Tibial artery (tissue), 4 donors: ENCODE measurements around the gene UBLCP1.
"Not testable (repeated sequence)": the region's sequence is repeated elsewhere in the genome, so short reads cannot be mapped to it uniquely, and the experiment has no call there.

Source experiments
- DNase-seq, 2 donors: peaks; one replicate each; pipeline ENCODE4 v3.0.0-alpha.2; 2019
- H3K27ac ChIP-seq, 2 donors: fragments of 200-600 bp; sonication (generic) in 1 of 2; 1 replicate in 1 of 2; 2 replicates in 1 of 2; pipeline ENCODE4 v1.5.1; 2018 to 2019; ENCODE audit warnings: mild to moderate bottlenecking in 1 of 2
- H3K27me3 ChIP-seq, 2 donors: fragments of 200-600 bp; sonication (generic) in 1 of 2; one replicate each; pipeline versions ENCODE4 v1.5.1 to v1.6.0; 2016 to 2019
- H3K36me3 ChIP-seq, 3 donors: fragments of 200-600 bp; sonication (generic) in 2 of 3; one replicate each; pipeline ENCODE4 v1.5.1; 2016 to 2019; ENCODE audit warnings: mild to moderate bottlenecking in 2 of 3
- H3K4me1 ChIP-seq, 4 donors: fragments of 200-600 bp; sonication (generic) in 2 of 4; 1 replicate in 3 of 4; 2 replicates in 1 of 4; pipeline ENCODE4 v1.5.1; 2016 to 2019
- H3K4me3 ChIP-seq, 2 donors: fragments of 200-600 bp; sonication (generic) in 1 of 2; 1 replicate in 1 of 2; 2 replicates in 1 of 2; pipeline ENCODE4 v1.5.1; 2018 to 2019; ENCODE audit warnings: mild to moderate bottlenecking in 2 of 2
- H3K9me3 ChIP-seq, 3 donors: fragments of 200-600 bp; sonication (generic) in 1 of 3; one replicate each; pipeline ENCODE4 v1.5.1; 2016 to 2019
- intact Hi-C: fragments of 100-400 bp; cut with DNase I; formaldehyde crosslinking; loops from one replicate; pipeline ENCODE4 v1.15.0; 2023; ENCODE audit warnings: low total_unique reads
- TF ChIP-seq, protein P1 (sequence below), 2 experiments: fragments of 200-600 bp in 1 of 2; fragments of 450-650 bp in 1 of 2; IDR thresholded peaks; one replicate each; pipeline ENCODE4 v1.5.1; 2017 to 2019; ENCODE audit warnings: antibody characterized with exemption in 2 of 2, mild to moderate bottlenecking in 1 of 2, moderate library complexity in 1 of 2

UBLCP1 gene

DNA sequence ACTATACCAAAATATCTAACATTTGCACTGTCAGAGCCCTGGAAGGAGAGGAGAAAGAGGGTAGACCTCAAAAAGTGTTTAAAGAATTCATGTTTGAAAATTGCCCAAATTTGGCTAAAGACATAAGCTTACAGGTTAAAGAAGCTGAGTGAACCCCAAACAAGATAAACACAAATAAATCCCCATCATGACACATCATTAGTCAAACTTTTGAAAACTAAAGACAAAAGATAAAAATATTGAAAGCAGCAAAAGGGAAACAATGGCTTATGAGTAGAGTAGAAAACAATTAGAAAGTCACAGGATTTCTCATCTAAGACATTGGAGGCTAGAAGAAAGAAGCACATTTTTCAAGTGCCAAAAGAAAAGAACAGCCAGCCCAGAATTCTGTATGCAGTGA is 6.1 kb upstream of the UBLCP1 start:
- H3K4me1 ChIP-seq = no peaks in the 10 kb centered on the region
- TF ChIP-seq, protein P1, sequence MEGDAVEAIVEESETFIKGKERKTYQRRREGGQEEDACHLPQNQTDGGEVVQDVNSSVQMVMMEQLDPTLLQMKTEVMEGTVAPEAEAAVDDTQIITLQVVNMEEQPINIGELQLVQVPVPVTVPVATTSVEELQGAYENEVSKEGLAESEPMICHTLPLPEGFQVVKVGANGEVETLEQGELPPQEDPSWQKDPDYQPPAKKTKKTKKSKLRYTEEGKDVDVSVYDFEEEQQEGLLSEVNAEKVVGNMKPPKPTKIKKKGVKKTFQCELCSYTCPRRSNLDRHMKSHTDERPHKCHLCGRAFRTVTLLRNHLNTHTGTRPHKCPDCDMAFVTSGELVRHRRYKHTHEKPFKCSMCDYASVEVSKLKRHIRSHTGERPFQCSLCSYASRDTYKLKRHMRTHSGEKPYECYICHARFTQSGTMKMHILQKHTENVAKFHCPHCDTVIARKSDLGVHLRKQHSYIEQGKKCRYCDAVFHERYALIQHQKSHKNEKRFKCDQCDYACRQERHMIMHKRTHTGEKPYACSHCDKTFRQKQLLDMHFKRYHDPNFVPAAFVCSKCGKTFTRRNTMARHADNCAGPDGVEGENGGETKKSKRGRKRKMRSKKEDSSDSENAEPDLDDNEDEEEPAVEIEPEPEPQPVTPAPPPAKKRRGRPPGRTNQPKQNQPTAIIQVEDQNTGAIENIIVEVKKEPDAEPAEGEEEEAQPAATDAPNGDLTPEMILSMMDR (IDR thresholded peaks at IDR 0.05) = no peak
- no peak overlapping the region for H3K27ac ChIP-seq
- DNase-seq = no peak
- intact Hi-C loops = no loop called here
- no peaks in the 10 kb centered on the region for H3K36me3 ChIP-seq
- H3K9me3 ChIP-seq = no peaks in the 10 kb centered on the region
- H3K27me3 ChIP-seq = peaks cover 0 to 21% of the 10 kb centered on the region in 2 donors
- H3K4me3 ChIP-seq = no peak overlapping the region

- Histone ChIP-seq H3K4me3 (no peak overlapping the region), H3K9me3 (no peaks in the 10 kb centered on the region), H3K4me1 (peaks cover 0 to 3% (median 0%) of the 10 kb centered on the region in 4 donors), H3K27me3 (peaks cover 0 to 21% of the 10 kb centered on the region in 2 donors), H3K27ac (no peak overlapping the region), H3K36me3 (no peaks in the 10 kb centered on the region)
- no peak for DNase-seq
- TF ChIP-seq, protein P1 (IDR thresholded peaks at IDR 0.05) = no peak
- intact Hi-C loops = no loop called here
Measured at GRCh38 chr5:159257629-159258283, 5.3 kb upstream of the UBLCP1 start.

DNA sequence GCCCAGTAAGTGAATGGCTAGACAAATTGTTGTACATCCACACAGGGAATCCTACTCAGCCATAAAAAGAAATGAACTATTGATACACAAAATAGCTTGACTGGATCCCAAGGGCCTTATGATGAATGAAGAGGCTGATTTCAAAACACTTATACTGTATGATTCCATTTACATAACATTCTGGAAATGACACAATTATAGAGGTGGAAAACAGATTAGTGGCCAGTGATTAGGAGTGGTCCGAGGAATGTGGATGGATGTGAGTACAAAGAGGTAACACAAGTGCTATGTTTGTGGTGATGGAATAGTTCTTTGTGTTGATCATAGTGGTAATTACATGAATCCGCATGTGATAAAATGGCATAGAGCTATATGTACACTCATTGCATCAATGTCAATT is 4.7 kb upstream of the UBLCP1 start:
- Histone ChIP-seq H3K9me3 (no peaks in the 10 kb centered on the region), H3K27me3 (peaks cover 0 to 21% of the 10 kb centered on the region in 2 donors), H3K4me3 (no peak overlapping the region), H3K4me1 (peaks cover 0 to 3% (median 0%) of the 10 kb centered on the region in 4 donors), H3K36me3 (no peaks in the 10 kb centered on the region), H3K27ac (no peak overlapping the region)
- intact Hi-C loops = no loop called here
- no peak for DNase-seq
- TF ChIP-seq, protein P1 (IDR thresholded peaks at IDR 0.05) = no peak

DNA sequence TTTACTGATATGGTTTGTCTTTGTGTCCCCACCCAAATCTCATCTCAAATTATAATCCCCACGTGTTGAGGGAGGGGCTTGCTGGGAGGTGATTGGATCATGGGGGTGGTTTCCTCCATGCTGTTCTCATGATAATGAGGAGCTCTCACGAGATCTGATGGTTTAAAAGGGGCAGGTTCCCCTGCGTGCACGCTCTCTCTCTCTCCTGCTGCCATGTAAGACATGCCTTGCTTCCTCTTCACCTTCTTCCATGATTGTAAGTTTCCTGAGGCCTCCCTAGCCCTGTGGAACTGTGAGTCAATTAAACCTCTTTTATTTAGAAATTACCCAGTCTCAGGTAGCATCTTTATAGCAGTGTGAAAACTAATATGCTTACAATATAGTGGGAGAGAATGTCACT is 2.9 kb upstream of the UBLCP1 start:
- intact Hi-C loops = loop anchor here (2.0 kb wide), 1 partner anchor 49 kb away; no protein-coding TSS in a partner anchor
- not testable (repeated sequence) for H3K4me3 ChIP-seq, H3K27ac ChIP-seq, DNase-seq, H3K36me3 ChIP-seq, H3K9me3 ChIP-seq
- H3K4me1 ChIP-seq = peaks cover 0 to 18% (median 3%) of the 10 kb centered on the region in 4 donors
- H3K27me3 ChIP-seq = peaks cover 0 to 12% of the 10 kb centered on the region in 2 donors

GRCh38 chr5:159262472-159262858 is 625 bp upstream of the UBLCP1 start:
- intact Hi-C loops = no loop called here
- H3K9me3 ChIP-seq = no peaks in the 10 kb centered on the region
- peak overlapping the region; percentile 74 to 96 for H3K4me3 ChIP-seq
- H3K36me3 ChIP-seq = peaks cover 0 to 3% (median 0%) of the 10 kb centered on the region in 3 donors
- no peak for DNase-seq
- no peaks in the 10 kb centered on the region for H3K27me3 ChIP-seq
- H3K27ac ChIP-seq = peak overlapping the region; percentile 79 to 87
- TF ChIP-seq, protein P1 (IDR thresholded peaks at IDR 0.05) = no peak
- peaks cover 0 to 18% (median 3%) of the 10 kb centered on the region in 4 donors for H3K4me1 ChIP-seq

- no peaks in the 10 kb centered on the region for H3K27me3 ChIP-seq
- no peak for DNase-seq
- H3K36me3 ChIP-seq = peaks cover 0 to 3% (median under 1%) of the 10 kb centered on the region in 3 donors
- TF ChIP-seq, protein P1 (IDR thresholded peaks at IDR 0.05) = no peak
- H3K4me3 ChIP-seq = peak overlapping the region; percentile 74 to 96
- intact Hi-C loops = no loop called here
- H3K9me3 ChIP-seq = no peaks in the 10 kb centered on the region
- peaks cover 0 to 18% (median 3%) of the 10 kb centered on the region in 4 donors for H3K4me1 ChIP-seq
- peak overlapping the region; percentile 79 to 87 for H3K27ac ChIP-seq
Measured at GRCh38 chr5:159263569-159263905, 447 bp downstream of the UBLCP1 start.

- intact Hi-C loops = loop anchor here (2.0 kb wide), 1 partner anchor 112 kb away; no protein-coding TSS in a partner anchor
- not testable (repeated sequence) for H3K27ac ChIP-seq, H3K9me3 ChIP-seq, DNase-seq, H3K27me3 ChIP-seq, H3K4me3 ChIP-seq
- Histone ChIP-seq H3K4me1 (peaks cover 0 to 18% (median 3%) of the 10 kb centered on the region in 4 donors), H3K36me3 (peaks cover 12 to 30% (median 15%) of the 10 kb centered on the region in 3 donors)
Measured at GRCh38 chr5:159266764-159267163, 3.7 kb downstream of the UBLCP1 start.
